Measurements from ENCODE around the gene GUCA2B.

DNA sequence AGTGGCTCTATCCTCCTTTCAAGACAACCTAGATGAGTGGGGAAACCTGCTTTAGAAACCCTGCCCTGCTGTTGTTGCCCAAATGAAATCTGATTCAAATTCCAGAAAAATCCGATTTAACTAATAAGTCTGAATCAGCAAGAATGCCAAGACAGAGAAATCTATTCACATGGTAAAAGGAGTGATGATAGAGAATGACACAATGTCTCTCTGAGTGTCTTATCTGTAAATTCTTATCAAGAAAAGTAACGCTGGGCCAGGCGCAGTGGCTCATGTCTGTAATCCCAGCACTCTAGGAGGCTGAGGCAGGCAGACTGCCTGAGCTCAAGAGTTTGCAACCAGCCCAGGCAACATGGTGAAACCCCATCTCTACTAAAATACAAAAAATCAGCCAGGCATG lies 25.0 kb downstream of the GUCA2B start:
- no peak for TF ChIP-seq EZH2 (IDR thresholded peaks at IDR 0.05; ENCODE audit: low read length)
- TF ChIP-seq, protein P1, sequence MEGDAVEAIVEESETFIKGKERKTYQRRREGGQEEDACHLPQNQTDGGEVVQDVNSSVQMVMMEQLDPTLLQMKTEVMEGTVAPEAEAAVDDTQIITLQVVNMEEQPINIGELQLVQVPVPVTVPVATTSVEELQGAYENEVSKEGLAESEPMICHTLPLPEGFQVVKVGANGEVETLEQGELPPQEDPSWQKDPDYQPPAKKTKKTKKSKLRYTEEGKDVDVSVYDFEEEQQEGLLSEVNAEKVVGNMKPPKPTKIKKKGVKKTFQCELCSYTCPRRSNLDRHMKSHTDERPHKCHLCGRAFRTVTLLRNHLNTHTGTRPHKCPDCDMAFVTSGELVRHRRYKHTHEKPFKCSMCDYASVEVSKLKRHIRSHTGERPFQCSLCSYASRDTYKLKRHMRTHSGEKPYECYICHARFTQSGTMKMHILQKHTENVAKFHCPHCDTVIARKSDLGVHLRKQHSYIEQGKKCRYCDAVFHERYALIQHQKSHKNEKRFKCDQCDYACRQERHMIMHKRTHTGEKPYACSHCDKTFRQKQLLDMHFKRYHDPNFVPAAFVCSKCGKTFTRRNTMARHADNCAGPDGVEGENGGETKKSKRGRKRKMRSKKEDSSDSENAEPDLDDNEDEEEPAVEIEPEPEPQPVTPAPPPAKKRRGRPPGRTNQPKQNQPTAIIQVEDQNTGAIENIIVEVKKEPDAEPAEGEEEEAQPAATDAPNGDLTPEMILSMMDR (optimal IDR thresholded peaks at IDR 0.05 in 1 of 3, IDR thresholded peaks at IDR 0.05 in 1 of 3, conservative IDR thresholded peaks at IDR 0.05 in 1 of 3; ENCODE audit: extremely low read depth in 1 of 3, insufficient read depth in 2 of 3, low read length in 3 of 3) = no peak

Data from keratinocyte (primary cell).